Suprapubic skin (tissue), 4 donors: ENCODE data around the gene WWOX.

Experiments used
- POLR2A ChIP-seq, 2 donors: fragments of 450-650 bp; IDR thresholded peaks; one replicate each; pipeline ENCODE4 v1.6.1; 2017; ENCODE audit warnings: antibody characterized with exemption in 2 of 2, mild to moderate bottlenecking in 2 of 2, moderate library complexity in 2 of 2
- POLR2AphosphoS5 ChIP-seq, 3 donors: sonication (generic); formaldehyde crosslinking; IDR thresholded peaks; one replicate each; pipeline ENCODE4 v1.6.1; 2017; ENCODE audit warnings: antibody characterized with exemption in 3 of 3
- TF ChIP-seq, protein P1 (sequence below), 2 donors: fragments of 200-600 bp in 1 of 2; fragments of 450-650 bp in 1 of 2; sonication (generic) in 1 of 2; IDR thresholded peaks; one replicate each; pipeline ENCODE4 v1.5.1; 2016 to 2019; ENCODE audit warnings: antibody characterized with exemption in 2 of 2, mild to moderate bottlenecking in 1 of 2, moderate library complexity in 1 of 2

DNA sequence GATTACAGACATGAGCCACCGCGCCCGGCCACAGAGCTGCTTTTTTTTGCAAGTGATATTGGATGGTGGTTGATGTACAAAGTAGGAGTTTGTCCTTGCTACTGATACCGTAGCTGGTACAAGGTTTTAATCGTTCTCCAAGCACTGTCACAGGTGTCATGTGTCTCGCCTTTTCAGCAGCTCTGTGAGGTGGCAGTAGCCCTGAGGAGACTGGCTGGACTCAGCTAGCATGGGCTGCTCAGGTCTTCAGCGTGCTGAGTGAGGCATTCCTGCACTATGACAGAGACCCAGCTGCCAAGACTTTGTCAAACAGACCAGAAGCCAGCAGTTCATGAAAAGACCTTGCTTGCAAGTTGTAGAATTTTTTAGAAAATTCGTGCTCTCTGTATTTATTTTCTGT is 7.2 kb downstream of the WWOX start:
- TF ChIP-seq, protein P1, sequence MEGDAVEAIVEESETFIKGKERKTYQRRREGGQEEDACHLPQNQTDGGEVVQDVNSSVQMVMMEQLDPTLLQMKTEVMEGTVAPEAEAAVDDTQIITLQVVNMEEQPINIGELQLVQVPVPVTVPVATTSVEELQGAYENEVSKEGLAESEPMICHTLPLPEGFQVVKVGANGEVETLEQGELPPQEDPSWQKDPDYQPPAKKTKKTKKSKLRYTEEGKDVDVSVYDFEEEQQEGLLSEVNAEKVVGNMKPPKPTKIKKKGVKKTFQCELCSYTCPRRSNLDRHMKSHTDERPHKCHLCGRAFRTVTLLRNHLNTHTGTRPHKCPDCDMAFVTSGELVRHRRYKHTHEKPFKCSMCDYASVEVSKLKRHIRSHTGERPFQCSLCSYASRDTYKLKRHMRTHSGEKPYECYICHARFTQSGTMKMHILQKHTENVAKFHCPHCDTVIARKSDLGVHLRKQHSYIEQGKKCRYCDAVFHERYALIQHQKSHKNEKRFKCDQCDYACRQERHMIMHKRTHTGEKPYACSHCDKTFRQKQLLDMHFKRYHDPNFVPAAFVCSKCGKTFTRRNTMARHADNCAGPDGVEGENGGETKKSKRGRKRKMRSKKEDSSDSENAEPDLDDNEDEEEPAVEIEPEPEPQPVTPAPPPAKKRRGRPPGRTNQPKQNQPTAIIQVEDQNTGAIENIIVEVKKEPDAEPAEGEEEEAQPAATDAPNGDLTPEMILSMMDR (IDR thresholded peaks at IDR 0.05): no peak
- TF ChIP-seq POLR2AphosphoS5 (IDR thresholded peaks at IDR 0.05): no peak
- no peak for TF ChIP-seq POLR2A (IDR thresholded peaks at IDR 0.05)
